Kidney (tissue), 14 donors: Measurements from ENCODE around the gene TENT5C. TPM values are rescaled to one million over a fixed set of nuclear protein-coding genes. Genes with fewer than 3 reads are reported as not detected.

Experiments used
- DNase-seq, 5 donors: peaks; one replicate each; pipeline ENCODE4 v3.0.0-alpha.2; 2013 to 2020
- FAIRE-seq: peaks from 2 replicates; lab custom pipeline; 2012; peaks lifted over from hg19 to GRCh38; lab: Jason Lieb, UNC
- H3K27ac ChIP-seq, 2 donors: one replicate each; pipeline ENCODE4 v1.7.0; 2013; ENCODE audit warnings: low read depth in 2 of 2, low read length in 2 of 2, inconsistent platforms in 1 of 2
- H3K27me3 ChIP-seq: one replicate; pipeline ENCODE4 v1.7.1; 2013; ENCODE audit warnings: low read length, inconsistent platforms; ENCODE audit not compliant: control insufficient read depth, insufficient read depth
- H3K36me3 ChIP-seq, 3 donors: one replicate each; pipeline versions ENCODE4 v1.7.0 to v1.7.1; 2013; ENCODE audit warnings: low read length in 3 of 3, control low read depth in 1 of 3, inconsistent platforms in 1 of 3; ENCODE audit not compliant: insufficient read depth in 3 of 3, control insufficient read depth in 2 of 3
- H3K4me1 ChIP-seq, 3 donors: one replicate each; pipeline versions ENCODE4 v1.7.0 to v1.7.1; 2013; ENCODE audit warnings: low read length in 3 of 3, inconsistent platforms in 1 of 3, low read depth in 1 of 3; ENCODE audit not compliant: control insufficient read depth in 2 of 3, insufficient read depth in 2 of 3
- H3K4me3 ChIP-seq, 3 donors: one replicate each; pipeline versions ENCODE4 v1.7.0 to v1.8.1; 2013; ENCODE audit warnings: low read length in 3 of 3, control low read depth in 1 of 3, inconsistent platforms in 1 of 3
- H3K9ac ChIP-seq, 3 donors: one replicate each; pipeline versions ENCODE4 v1.7.0 to v1.7.1; 2013; ENCODE audit warnings: low read length in 3 of 3, control low read depth in 1 of 3, inconsistent platforms in 1 of 3
- H3K9me3 ChIP-seq, 3 donors: one replicate each; pipeline versions ENCODE4 v1.7.0 to v1.7.1; 2013; ENCODE audit warnings: low read length in 3 of 3, control low read depth in 1 of 3, inconsistent platforms in 1 of 3; ENCODE audit not compliant: control insufficient read depth in 2 of 3, insufficient read depth in 1 of 3
- CTCF ChIP-seq: IDR thresholded peaks from 3 replicates; pipeline ENCODE4 v1.5.1; 2012; ENCODE audit warnings: mild to moderate bottlenecking, moderate library complexity, borderline replicate concordance; ENCODE audit not compliant: insufficient read depth; ENCODE audit errors: extremely low read depth
- intact Hi-C: fragments of 100-400 bp; cut with DNase I; formaldehyde crosslinking; loops from one replicate; pipeline ENCODE4 v1.11.1; 2022
- polyA plus RNA-seq: library from polyadenylated mRNA; stranded (reverse); fragments of 350-450 nt; fragmentation: Illumina TruSeq; extraction: RNeasy Lipid Tissue Mini Kit (QIAGEN cat#74804); gene quantifications from one replicate; pipeline ENCODE4 v1.2.3, GENCODE V29; 2014; ENCODE audit warnings: low read depth, low replicate concordance; ENCODE audit not compliant: insufficient read depth
- total RNA-seq: library from RNA; stranded (reverse); fragmentation: NEBNext Ultra II Directional; extraction: Animal tissue kit (Norgen Biotek cat#: 25700); gene quantifications from one replicate; pipeline ENCODE4 v1.2.1, GENCODE V29; 2021
- donor health status: control.
- donor health status: control.
- donor health status: control.
- donor health status: control.
- donor health status: control.
- donor health status: DM: yes; HTN: yes; CAD: no.
- donor health status: Normal renal cell carcinoma (clear cell type).

Gene TENT5C
- total and polyA plus RNA-seq, 2 donors from 2014 or later = 6.1 to 22.2 TPM

DNA sequence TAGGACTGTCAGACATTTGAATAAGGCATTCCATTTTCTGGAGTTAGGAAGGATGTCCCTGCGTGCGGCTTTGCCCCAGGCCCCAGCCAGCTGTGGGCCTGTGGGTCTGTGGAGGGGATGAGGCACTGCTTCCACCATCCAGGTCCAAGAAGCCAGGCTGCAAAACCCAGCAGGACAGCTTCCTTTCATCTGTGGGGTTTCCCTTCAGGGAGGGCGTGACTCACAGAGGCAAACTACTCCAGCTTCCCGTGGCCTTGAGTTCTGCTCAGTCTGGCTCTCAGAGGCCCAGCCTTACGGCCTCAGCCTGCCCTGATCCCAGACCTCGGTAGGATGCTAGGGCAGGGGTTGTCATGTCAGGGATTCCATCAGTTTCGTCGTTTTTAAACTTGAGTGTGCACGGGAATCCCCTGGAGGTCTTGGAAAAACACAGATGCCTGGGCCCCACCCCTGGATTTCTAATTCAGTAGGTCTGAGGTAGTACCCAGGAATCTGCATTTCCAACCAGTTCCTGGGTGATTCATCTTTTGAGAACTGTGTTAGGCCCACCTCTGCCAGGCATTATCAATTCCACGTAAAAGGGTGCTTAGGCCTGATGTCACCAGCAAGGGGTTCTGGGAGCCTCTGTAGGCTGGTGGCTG lies 32.3 kb upstream of the TENT5C start:
- Histone ChIP-seq H3K9me3 (no peaks in the 10 kb centered on the region), H3K27me3 (no peaks in the 10 kb centered on the region), H3K27ac (no peak overlapping the region), H3K4me3 (no peak overlapping the region), H3K36me3 (no peaks in the 10 kb centered on the region), H3K4me1 (peaks cover 0 to 2% (median 0%) of the 10 kb centered on the region in 3 donors), H3K9ac (no peak overlapping the region)
- intact Hi-C loops = no loop called here
- no peak for TF ChIP-seq CTCF
- no peak for DNase-seq
- no peak for FAIRE-seq

GRCh38 chr1:117574161-117574835 lies 31.6 kb upstream of the TENT5C start:
- peak in 2 of 5 donors; percentile 15 to 19 for DNase-seq
- Histone ChIP-seq H3K4me3 (no peak overlapping the region), H3K27me3 (no peaks in the 10 kb centered on the region), H3K27ac (no peak overlapping the region), H3K9me3 (no peaks in the 10 kb centered on the region), H3K4me1 (peaks cover 0 to 2% (median 0%) of the 10 kb centered on the region in 3 donors), H3K9ac (no peak overlapping the region), H3K36me3 (no peaks in the 10 kb centered on the region)
- TF ChIP-seq CTCF = no peak
- FAIRE-seq = no peak
- intact Hi-C loops = no loop called here

DNA sequence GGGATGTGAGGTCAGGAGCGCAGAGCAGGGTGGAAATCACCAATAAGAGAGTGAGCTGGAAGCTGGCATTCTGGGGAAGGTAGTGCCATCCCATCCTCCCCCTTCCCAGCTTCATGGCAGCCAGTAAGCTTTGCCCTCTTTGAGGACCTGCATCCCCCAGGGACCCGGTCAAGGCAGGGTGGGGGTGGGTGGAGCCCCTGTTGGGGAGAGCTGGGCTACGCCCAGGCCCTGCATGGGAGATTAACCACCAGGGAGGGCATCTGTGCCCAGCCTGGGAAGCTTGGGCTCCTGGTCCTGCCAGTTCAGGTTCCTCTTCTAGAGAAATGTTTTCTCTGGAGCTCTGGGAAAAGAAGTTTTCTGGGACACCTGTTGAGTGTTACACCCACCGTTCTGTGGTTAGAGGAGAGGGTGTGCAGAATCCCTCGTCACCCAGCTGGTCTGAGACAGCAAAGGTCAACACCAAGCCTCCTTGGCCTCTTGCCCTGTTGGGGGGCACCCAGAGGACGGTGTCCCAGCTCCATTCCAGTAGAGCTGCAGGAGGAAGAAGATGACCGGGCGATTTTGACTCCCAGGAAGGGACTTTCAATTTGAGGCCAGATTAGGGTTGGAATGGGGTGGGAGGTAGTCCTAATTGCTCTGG lies 30.1 kb upstream of the TENT5C start:
- peaks cover 0 to under 1% (median 0%) of the 10 kb centered on the region in 3 donors for H3K4me1 ChIP-seq
- DNase-seq (no peak), FAIRE-seq (no peak)
- intact Hi-C loops = no loop called here
- H3K9ac ChIP-seq = no peak overlapping the region
- TF ChIP-seq CTCF = no peak
- H3K27ac ChIP-seq = no peak overlapping the region
- H3K36me3 ChIP-seq = no peaks in the 10 kb centered on the region
- no peaks in the 10 kb centered on the region for H3K27me3 ChIP-seq
- H3K9me3 ChIP-seq = no peaks in the 10 kb centered on the region
- no peak overlapping the region for H3K4me3 ChIP-seq
